Loucy (cell line): ENCODE measurements around the gene SLC23A2.

Experiments
- H2AFZ ChIP-seq: fragments of 200-600 bp; sonication (generic); 2 replicates; pipeline ENCODE4 v1.6.0; 2016; ENCODE audit warnings: antibody characterized with exemption, mild to moderate bottlenecking, low read length, moderate library complexity
- H3F3A ChIP-seq: fragments of 200-600 bp; 2 replicates; pipeline ENCODE4 v1.6.0; 2016; ENCODE audit warnings: antibody characterized with exemption, low read depth, mild to moderate bottlenecking
- H3K27me3 ChIP-seq: fragments of 200-600 bp; sonication (generic); 2 replicates; pipeline ENCODE4 v1.6.1; 2014; ENCODE audit warnings: low read length, mild to moderate bottlenecking; ENCODE audit not compliant: insufficient read depth, poor library complexity, severe bottlenecking
- H3K36me3 ChIP-seq: fragments of 200-600 bp; sonication (generic); 2 replicates; pipeline ENCODE4 v1.6.1; 2016; ENCODE audit warnings: low read length; ENCODE audit not compliant: insufficient read depth
- H3K4me1 ChIP-seq: fragments of 200-600 bp; sonication (generic); 2 replicates; pipeline ENCODE4 v1.5.1; 2014; ENCODE audit warnings: low read length, mild to moderate bottlenecking; ENCODE audit not compliant: insufficient read depth, poor library complexity, severe bottlenecking
- H3K4me2 ChIP-seq: fragments of 200-600 bp; sonication (generic); 2 replicates; pipeline ENCODE4 v1.6.0; 2014; ENCODE audit warnings: antibody characterized with exemption, low read length, low read depth, mild to moderate bottlenecking; ENCODE audit not compliant: poor library complexity, severe bottlenecking
- H3K4me3 ChIP-seq: fragments of 200-600 bp; sonication (generic); 2 replicates; pipeline ENCODE4 v1.5.1; 2014; ENCODE audit warnings: low read length, mild to moderate bottlenecking, mixed read lengths; ENCODE audit not compliant: poor library complexity, severe bottlenecking
- H3K79me2 ChIP-seq: fragments of 200-600 bp; sonication (generic); 2 replicates; pipeline ENCODE4 v1.6.1; 2014; ENCODE audit warnings: low read length; ENCODE audit not compliant: insufficient read depth
- H3K9ac ChIP-seq: fragments of 200-600 bp; sonication (generic); 2 replicates; pipeline ENCODE4 v1.6.0; 2014; ENCODE audit warnings: mild to moderate bottlenecking, low read depth, low read length, moderate library complexity; ENCODE audit not compliant: poor library complexity, severe bottlenecking
- H3K9me2 ChIP-seq: fragments of 200-600 bp; sonication (generic); replicated peaks from 2 replicates; pipeline ENCODE4 v1.6.1; 2016; ENCODE audit warnings: low read depth, low read length, mixed read lengths
- H3K9me3 ChIP-seq: fragments of 200-600 bp; sonication (generic); 2 replicates; pipeline ENCODE4 v1.6.1; 2014; ENCODE audit warnings: mild to moderate bottlenecking, antibody characterized with exemption, low read length, low read depth; ENCODE audit not compliant: insufficient read depth
- H4K20me1 ChIP-seq: fragments of 200-600 bp; sonication (generic); 2 replicates; pipeline ENCODE4 v1.6.0; 2014; ENCODE audit warnings: antibody characterized with exemption, low read length, mild to moderate bottlenecking; ENCODE audit not compliant: insufficient read depth, poor library complexity, severe bottlenecking
- CTCF ChIP-seq: fragments of 200-600 bp; sonication (generic); conservative IDR thresholded peaks from 2 replicates; pipeline ENCODE4 v1.5.1; 2014; ENCODE audit warnings: mild to moderate bottlenecking, antibody characterized with exemption, low read length
- EZH2phosphoT487 ChIP-seq: fragments of 200-600 bp; IDR thresholded peaks from 2 replicates; pipeline ENCODE4 v1.6.1; 2018; ENCODE audit warnings: antibody characterized with exemption, mild to moderate bottlenecking, moderate library complexity, borderline replicate concordance

The SLC23A2 gene

GRCh38 chr20:4876301-4876700, 125.0 kb downstream of the SLC23A2 start:
- Histone ChIP-seq H3K9me2 (no peaks in the 10 kb centered on the region), H3K36me3 (peaks cover 50% of the 10 kb centered on the region), H3K4me2 (no peak overlapping the region), H3K9ac (no peak overlapping the region), H3K79me2 (no peaks in the 10 kb centered on the region), H2AFZ (no peak overlapping the region), H3K27me3 (no peaks in the 10 kb centered on the region), H3K4me3 (no peak overlapping the region), H3K4me1 (no peaks in the 10 kb centered on the region), H4K20me1 (no peaks in the 10 kb centered on the region), H3K9me3 (no peaks in the 10 kb centered on the region), H3F3A (no peaks in the 10 kb centered on the region)
- TF ChIP-seq EZH2phosphoT487, result no peak
- TF ChIP-seq CTCF, result no peak

DNA sequence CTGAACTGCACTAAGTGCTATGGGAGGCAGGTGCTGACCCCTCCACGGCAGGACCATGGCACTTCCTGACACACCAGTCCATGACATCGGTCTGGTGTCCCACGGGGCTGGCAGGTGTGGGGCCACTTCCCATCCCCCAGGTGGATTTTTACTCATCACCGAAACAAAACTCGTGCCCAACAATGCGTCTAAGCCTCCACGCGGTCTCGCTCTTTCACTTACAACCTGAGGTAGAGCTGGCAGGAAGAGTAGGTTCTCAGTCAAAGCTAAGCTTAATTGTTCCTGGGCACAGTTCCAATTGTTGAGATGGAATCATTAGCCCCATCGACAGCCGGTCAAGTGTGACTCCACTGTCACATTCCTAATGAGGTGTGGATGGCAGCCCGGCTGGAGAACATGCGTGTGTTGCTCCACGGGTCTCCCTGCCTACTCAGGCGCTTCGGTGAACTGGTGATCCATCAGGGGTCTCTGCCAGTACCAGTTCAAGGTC, 125.7 kb downstream of the SLC23A2 start:
- Histone ChIP-seq H3K4me1 (no peaks in the 10 kb centered on the region), H4K20me1 (no peaks in the 10 kb centered on the region), H3K9me3 (no peaks in the 10 kb centered on the region), H3K27me3 (no peaks in the 10 kb centered on the region), H2AFZ (no peak overlapping the region), H3K9ac (no peak overlapping the region), H3K9me2 (no peaks in the 10 kb centered on the region), H3F3A (no peaks in the 10 kb centered on the region), H3K4me2 (no peak overlapping the region), H3K36me3 (peaks cover 47% of the 10 kb centered on the region), H3K79me2 (no peaks in the 10 kb centered on the region), H3K4me3 (no peak overlapping the region)
- no peak for TF ChIP-seq EZH2phosphoT487

DNA sequence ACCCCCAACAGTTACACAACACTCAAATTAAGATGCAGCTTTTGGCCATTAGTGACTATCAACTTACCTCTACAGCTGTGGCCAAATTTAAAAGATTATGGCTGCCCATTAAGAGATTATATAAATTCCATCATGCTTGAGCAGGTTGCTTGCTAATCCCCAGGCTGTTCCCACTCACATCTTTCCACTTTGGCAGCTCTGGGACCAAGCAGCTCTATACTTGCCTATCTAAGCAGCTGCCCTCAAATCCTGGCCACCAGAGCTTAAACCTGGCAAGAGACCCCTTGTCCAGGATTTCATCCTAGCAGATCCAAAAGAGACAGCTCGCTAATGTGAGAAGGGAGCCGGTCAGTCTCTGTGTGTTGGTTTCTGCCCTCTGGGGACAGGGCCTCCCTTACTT, 127.9 kb downstream of the SLC23A2 start:
- Histone ChIP-seq H3K9me2 (no peaks in the 10 kb centered on the region), H3F3A (no peaks in the 10 kb centered on the region), H3K9me3 (no peaks in the 10 kb centered on the region), H3K9ac (no peak overlapping the region), H4K20me1 (no peaks in the 10 kb centered on the region), H3K27me3 (no peaks in the 10 kb centered on the region), H2AFZ (no peak overlapping the region), H3K79me2 (no peaks in the 10 kb centered on the region), H3K4me1 (no peaks in the 10 kb centered on the region), H3K4me3 (no peak overlapping the region), H3K36me3 (peaks cover 35% of the 10 kb centered on the region), H3K4me2 (no peak overlapping the region)
- TF ChIP-seq CTCF, result no peak

DNA sequence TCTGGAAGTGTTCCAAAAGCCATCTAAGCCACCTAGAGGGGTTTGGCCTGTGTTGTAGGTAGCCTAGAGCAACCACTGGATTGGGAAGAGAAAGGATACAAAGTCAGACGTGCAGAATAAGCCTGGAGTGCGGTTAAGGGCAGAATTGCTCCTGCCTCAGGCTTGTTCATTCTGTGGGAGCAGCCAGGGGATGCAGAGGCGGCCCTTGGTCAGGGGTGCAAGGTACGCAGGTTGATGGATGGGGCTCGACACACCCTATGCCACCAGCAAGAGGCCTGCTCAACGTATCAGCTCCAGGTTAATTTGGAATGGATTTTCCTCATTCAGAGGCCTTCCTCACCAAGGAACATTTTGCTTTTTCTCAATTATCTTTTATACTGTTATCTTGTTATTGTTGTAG, 129.8 kb downstream of the SLC23A2 start:
- Histone ChIP-seq H3F3A (no peaks in the 10 kb centered on the region), H4K20me1 (no peaks in the 10 kb centered on the region), H3K9ac (no peak overlapping the region), H3K4me3 (no peak overlapping the region), H3K4me2 (no peak overlapping the region), H2AFZ (no peak overlapping the region), H3K4me1 (no peaks in the 10 kb centered on the region), H3K9me3 (no peaks in the 10 kb centered on the region), H3K36me3 (peaks cover 35% of the 10 kb centered on the region), H3K9me2 (no peaks in the 10 kb centered on the region), H3K27me3 (no peaks in the 10 kb centered on the region), H3K79me2 (no peaks in the 10 kb centered on the region)
- TF ChIP-seq CTCF (no peak), EZH2phosphoT487 (no peak)
